GM10248 (cell line): ENCODE results near the gene SHISA9.

Source experiments
- CTCF ChIA-PET: fragments of 300-600 bp; sonication (Branson Sonifier 250); formaldehyde crosslinking; extraction: SDS; loops from one replicate; lab custom pipeline; 2021; ENCODE audit warnings: antibody characterized with exemption; lab: Yijun Ruan, JAX
- POLR2A ChIA-PET: fragments of 350-650 bp; sonication (Branson Sonifier 250); formaldehyde crosslinking; extraction: SDS; loops from one replicate; lab custom pipeline; 2020; ENCODE audit warnings: antibody characterized with exemption; lab: Yijun Ruan, JAX
- DNase-seq: peaks from one replicate; pipeline ENCODE4 v3.0.0; 2012; ENCODE audit errors: extremely low spot score
- CTCF ChIP-seq: IDR thresholded peaks from 2 replicates; pipeline ENCODE4 v1.5.1; 2012; ENCODE audit warnings: mild to moderate bottlenecking, low read depth; ENCODE audit errors: extremely low read depth, missing control alignments, control extremely low read depth

Gene SHISA9

GRCh38 chr16:12868788-12869187 lies 32.6 kb upstream of the SHISA9 start:
- ChIA-PET POLR2A (no interaction called here), CTCF (no interaction called here)
- no peak for DNase-seq
- no peak for TF ChIP-seq CTCF

- ChIA-PET CTCF (no interaction called here), POLR2A (no interaction called here)
- no peak for TF ChIP-seq CTCF
- DNase-seq, result no peak
These were observed 31.5 kb upstream of the SHISA9 start for GRCh38 chr16:12869698-12870427.

- ChIA-PET CTCF (no interaction called here), POLR2A (no interaction called here)
- TF ChIP-seq CTCF, result no peak
- DNase-seq, result no peak
These were observed 29.6 kb upstream of the SHISA9 start for GRCh38 chr16:12871784-12872183.

GRCh38 chr16:12874186-12874585 lies 27.2 kb upstream of the SHISA9 start:
- ChIA-PET CTCF (interaction anchor here (1.0 kb wide), 1 partner anchor 22 kb away, joined by 3 read pairs; no protein-coding TSS in a partner anchor), POLR2A (no interaction called here)
- DNase-seq, result no peak
- TF ChIP-seq CTCF, result no peak

GRCh38 chr16:12876778-12877177 lies 24.6 kb upstream of the SHISA9 start:
- ChIA-PET POLR2A (no interaction called here), CTCF (no interaction called here)
- no peak for TF ChIP-seq CTCF
- DNase-seq, result no peak

- no peak for DNase-seq
- POLR2A ChIA-PET, result no interaction called here
- TF ChIP-seq CTCF, result no peak
- CTCF ChIA-PET, result no interaction called here
These were observed 22.4 kb upstream of the SHISA9 start for GRCh38 chr16:12878973-12879372.
